HCT116 (cell line): ENCODE measurements around the gene SMARCB1. TPM values are rescaled to one million over a fixed set of nuclear protein-coding genes. Genes with fewer than 3 reads are reported as not detected.
"Not testable (repeated sequence)": the region's sequence is repeated elsewhere in the genome, so short reads cannot be mapped to it uniquely, and the experiment has no call there.

Experiments used
- ATAC-seq: fragments of 200-7000 bp; cut with Tn5 transposase; 2 replicates; pipeline ENCODE4 v1.9.1; 2020; ENCODE audit warnings: mild to moderate bottlenecking, moderate library complexity
- BruUV-seq: library from RNA; stranded (reverse); fragments of 400-500 nt; replicated peaks from 2 replicates; lab custom pipeline; 2021; lab: Mats Ljungman, UMichigan
- CTCF ChIA-PET: fragments of 300-600 bp; sonication (Branson Sonifier 250); formaldehyde crosslinking; loops from one replicate; lab custom pipeline; 2021; ENCODE audit warnings: antibody characterized with exemption; lab: Charles Lee
- POLR2A ChIA-PET: fragments of 300-600, 350-600 bp; sonication (Branson Sonifier 250); formaldehyde crosslinking; loops from one replicate; lab custom pipeline; 2021; ENCODE audit warnings: antibody characterized with exemption; lab: Charles Lee
- RAD21 ChIA-PET, 2 experiments: fragments of 300-600 bp; sonication (Branson Sonifier 250); formaldehyde crosslinking; loops; one replicate each; lab custom pipeline; 2023; ENCODE audit warnings: low total read pairs in 2 of 2; ENCODE audit not compliant: uncharacterized antibody in 2 of 2, unreplicated experiment in 2 of 2, low non-redundant PET in 1 of 2; lab: Charles Lee
- DNase-seq: peaks from one replicate; pipeline ENCODE4 v3.0.0-alpha.2; 2010; ENCODE audit warnings: low read depth, low spot score
- H2AFZ ChIP-seq: fragments of 200-600 bp; shearing (Covaris generic), sonication (generic); 2 replicates; pipeline ENCODE4 v1.6.1; 2017; ENCODE audit warnings: low read depth, mixed run types, mixed read lengths, antibody characterized with exemption, low read length; ENCODE audit not compliant: poor library complexity, severe bottlenecking
- H3K27ac ChIP-seq: 2 replicates; pipeline ENCODE4 v1.5.1; 2012; ENCODE audit warnings: low read depth, low read length
- H3K27me3 ChIP-seq: fragments of 200-600 bp; sonication (generic); 2 replicates; pipeline ENCODE4 v1.6.1; 2016; ENCODE audit warnings: mixed run types, low read length, mixed read lengths; ENCODE audit not compliant: insufficient read depth
- H3K36me3 ChIP-seq, 2 experiments: fragments of 200-500 bp in 1 of 2; fragments of 200-600 bp in 1 of 2; sonication (Bioruptor generic) in 1 of 2; sonication (generic) in 1 of 2; 2 replicates each; pipeline versions ENCODE4 v1.5.1 to v1.6.1; 2014 to 2016; ENCODE audit warnings: low read length in 2 of 2, inconsistent platforms in 1 of 2, mixed read lengths in 1 of 2, mixed run types in 1 of 2; ENCODE audit not compliant: insufficient read depth in 2 of 2, control insufficient read depth in 1 of 2
- H3K4me1 ChIP-seq, 2 experiments: fragments of 200-600 bp in 1 of 2; sonication (generic) in 1 of 2; 2 replicates each; pipeline versions ENCODE4 v1.5.1 to v1.6.1; 2012 to 2017; ENCODE audit warnings: low read length in 2 of 2, inconsistent platforms in 1 of 2, mild to moderate bottlenecking in 1 of 2, mixed read lengths in 1 of 2, mixed run types in 1 of 2, moderate library complexity in 1 of 2; ENCODE audit not compliant: insufficient read depth in 2 of 2, control insufficient read depth in 1 of 2
- H3K4me2 ChIP-seq: fragments of 200-600 bp; sonication (generic); 2 replicates; pipeline ENCODE4 v1.6.1; 2017; ENCODE audit warnings: mixed run types, low read length, mixed read lengths
- H3K4me3 ChIP-seq, 2 experiments: fragments of 200-600 bp in 1 of 2; sonication (generic) in 1 of 2; replicated peaks in 1 of 2; 2 replicates each; pipeline ENCODE4 v1.5.1; 2011 to 2016; ENCODE audit warnings: low read length in 2 of 2, control low read depth in 1 of 2, low read depth in 1 of 2, mild to moderate bottlenecking in 1 of 2, mixed read lengths in 1 of 2, mixed run types in 1 of 2
- H3K79me2 ChIP-seq: fragments of 200-600 bp; sonication (generic); 2 replicates; pipeline ENCODE4 v1.6.1; 2017; ENCODE audit warnings: mild to moderate bottlenecking, mixed run types, low read length, moderate library complexity, mixed read lengths; ENCODE audit not compliant: insufficient read depth
- H3K9ac ChIP-seq: fragments of 200-600 bp; sonication (generic); 2 replicates; pipeline ENCODE4 v1.6.1; 2016; ENCODE audit warnings: low read length, mixed read lengths
- H3K9me2 ChIP-seq: fragments of 200-600 bp; sonication (generic), shearing (Covaris generic); 2 replicates; pipeline ENCODE4 v1.6.1; 2017; ENCODE audit warnings: mixed run types, mild to moderate bottlenecking, moderate library complexity; ENCODE audit not compliant: insufficient read depth
- H3K9me3 ChIP-seq, 2 experiments: fragments of 200-500 bp in 1 of 2; fragments of 200-600 bp in 1 of 2; sonication (Bioruptor generic) in 1 of 2; sonication (generic) in 1 of 2; 2 replicates each; pipeline ENCODE4 v1.6.1; 2014 to 2017; ENCODE audit warnings: low read length in 2 of 2, mixed read lengths in 2 of 2, inconsistent platforms in 1 of 2, low read depth in 1 of 2, mild to moderate bottlenecking in 1 of 2, mixed run types in 1 of 2, moderate library complexity in 1 of 2; ENCODE audit not compliant: control insufficient read depth in 1 of 2, insufficient read depth in 1 of 2
- H4K20me1 ChIP-seq: fragments of 200-600 bp; sonication (generic), shearing (Covaris generic); 2 replicates; pipeline ENCODE4 v1.6.1; 2017; ENCODE audit warnings: mixed run types, mild to moderate bottlenecking, moderate library complexity; ENCODE audit not compliant: insufficient read depth
- CTCF ChIP-seq, 3 experiments: fragments of 200-600 bp in 1 of 3; sonication (generic) in 1 of 3; IDR thresholded peaks in 2 of 3; conservative IDR thresholded peaks in 1 of 3; 2 replicates each; pipeline ENCODE4 v1.5.1; 2012 to 2017; ENCODE audit warnings: low read depth in 2 of 3, low read length in 2 of 3, antibody characterized with exemption in 1 of 3, borderline replicate concordance in 1 of 3, control low read depth in 1 of 3, mild to moderate bottlenecking in 1 of 3, mixed read lengths in 1 of 3, mixed run types in 1 of 3, moderate library complexity in 1 of 3; ENCODE audit not compliant: insufficient read depth in 1 of 3
- FOSL1 ChIP-seq: IDR thresholded peaks from 2 replicates; pipeline ENCODE4 v1.6.1; 2012; ENCODE audit warnings: low read depth
- POLR2A ChIP-seq: IDR thresholded peaks from 2 replicates; pipeline ENCODE4 v1.7.0; 2011; ENCODE audit warnings: borderline replicate concordance; ENCODE audit not compliant: insufficient read depth, insufficient read length; ENCODE audit errors: extremely low read depth
- RAD21 ChIP-seq: IDR thresholded peaks from 2 replicates; pipeline ENCODE4 v1.6.1; 2012; ENCODE audit warnings: low read depth, mild to moderate bottlenecking
- ZNF274 ChIP-seq: fragments of 200-500 bp; sonication (Bioruptor generic); IDR thresholded peaks from 2 replicates; pipeline ENCODE4 v1.6.1; 2014; ENCODE audit warnings: mild to moderate bottlenecking, low read depth, low read length, inconsistent platforms
- intact Hi-C: fragments of 100-400 bp; cut with micrococcal nuclease; formaldehyde crosslinking; loops from 2 replicates; pipeline ENCODE4 v1.10.0; 2022
- total RNA-seq: library from RNA; stranded (reverse); gene quantifications from one replicate; pipeline ENCODE4 v1.2.1, GENCODE V29; 2021; ENCODE audit not compliant: unreplicated experiment

The SMARCB1 gene
- total RNA-seq, 1 experiment from 2014 or later = 101 TPM

- RAD21 ChIA-PET = interaction anchor here (1.0 to 1.4 kb wide), 2 partner anchors 26 to 94 kb away, joined by 3 read pairs; no protein-coding TSS in a partner anchor
- DNase-seq (peak; percentile 32), ATAC-seq (peak; percentile 59)
- intact Hi-C loops = loop anchor here (5.0 kb wide), 1 partner anchor 95 kb away; no protein-coding TSS in a partner anchor
- no peaks in the 10 kb centered on the region for H3K79me2 ChIP-seq
- BruUV-seq = no TSS peak
- peaks cover 4 to 10% of the 10 kb centered on the region in 2 experiments; a peak in 2 of 4 replicates for H3K4me1 ChIP-seq
- H3K27me3 ChIP-seq = no peaks in the 10 kb centered on the region
- no peak overlapping the region for H3K4me3 ChIP-seq
- POLR2A ChIA-PET = interaction anchor here (0.7 to 1.5 kb wide), 2 partner anchors 32 to 720 kb away, joined by 3 read pairs; partner anchors contain the start of gene MIF
- H3K9me3 ChIP-seq = no peaks in the 10 kb centered on the region
- no peak overlapping the region for H3K9ac ChIP-seq
- no peak overlapping the region for H3K4me2 ChIP-seq
- CTCF ChIA-PET = interaction anchor here (0.8 to 1.2 kb wide), 3 partner anchors 32 to 94 kb away, joined by 3 to 6 read pairs (median 5); partner anchors contain the start of gene MIF
- H3K36me3 ChIP-seq = no peaks in the 10 kb centered on the region
- no peaks in the 10 kb centered on the region for H4K20me1 ChIP-seq
- no peak overlapping the region for H2AFZ ChIP-seq
- H3K27ac ChIP-seq = no peak overlapping the region
- peak; percentile 76 for TF ChIP-seq RAD21
- no peak for TF ChIP-seq POLR2A
- TF ChIP-seq ZNF274 = no peak
- TF ChIP-seq FOSL1 = no peak
- TF ChIP-seq CTCF (IDR thresholded peaks at IDR 0.05 in 2 of 3, conservative IDR thresholded peaks at IDR 0.05 in 1 of 3; ENCODE audit: borderline replicate concordance in 1 of 3, insufficient read depth in 1 of 3, low read depth in 2 of 3, low read length in 2 of 3) = peak; percentile 60 to 80 (median 80); a peak in 5 of 6 replicates
- no peaks in the 10 kb centered on the region for H3K9me2 ChIP-seq
These were observed 75.3 kb downstream of the SMARCB1 start for GRCh38 chr22:23862103-23862502.

- H3K9me2 ChIP-seq, H2AFZ ChIP-seq, ATAC-seq, H3K9me3 ChIP-seq, H3K36me3 ChIP-seq, RAD21 ChIA-PET, H3K79me2 ChIP-seq, BruUV-seq, POLR2A ChIA-PET, H3K27me3 ChIP-seq, H4K20me1 ChIP-seq, H3K4me2 ChIP-seq, H3K4me1 ChIP-seq, H3K9ac ChIP-seq, DNase-seq, H3K27ac ChIP-seq, H3K4me3 ChIP-seq: not testable (repeated sequence)
- CTCF ChIA-PET = interaction anchor here (1.2 to 1.6 kb wide), 2 partner anchors 30 to 92 kb away, joined by 3 to 4 read pairs; partner anchors contain the start of gene MIF
- intact Hi-C loops = loop anchor here (5.0 kb wide), 1 partner anchor 93 kb away; no protein-coding TSS in a partner anchor
These were observed 77.9 kb downstream of the SMARCB1 start for GRCh38 chr22:23864499-23865154.
